GM19463 (cell line): ENCODE measurements around the gene MITF.
"Not testable (repeated sequence)": the region's sequence is repeated elsewhere in the genome, so short reads cannot be mapped to it uniquely, and the experiment has no call there.

Source experiments
- ATAC-seq: cut with Tn5 transposase; IDR thresholded peaks from one replicate; pipeline ENCODE4 v1.9.1; 2021; ENCODE audit warnings: mild to moderate bottlenecking, moderate library complexity; ENCODE audit not compliant: unreplicated experiment

MITF gene

GRCh38 chr3:69784954-69785514, 45.8 kb downstream of the MITF start:
- ATAC-seq, result no peak

- ATAC-seq, result no peak
Observed at GRCh38 chr3:69785769-69786320, 46.6 kb downstream of the MITF start.

GRCh38 chr3:69786854-69787253, 47.6 kb downstream of the MITF start:
- no peak for ATAC-seq

- peak; percentile 53 for ATAC-seq
Observed at GRCh38 chr3:69787436-69788168, 48.3 kb downstream of the MITF start.

GRCh38 chr3:69791106-69791505, 51.8 kb downstream of the MITF start:
- no peak for ATAC-seq

- no peak for ATAC-seq
Observed at GRCh38 chr3:69791919-69792399, 52.7 kb downstream of the MITF start.

GRCh38 chr3:69796126-69796525, 56.9 kb downstream of the MITF start:
- not testable (repeated sequence) for ATAC-seq

GRCh38 chr3:69803681-69804270, 64.5 kb downstream of the MITF start:
- ATAC-seq, result no peak

GRCh38 chr3:69805491-69805890, 66.2 kb downstream of the MITF start:
- ATAC-seq, result no peak

GRCh38 chr3:69806735-69807438, 67.6 kb downstream of the MITF start:
- no peak for ATAC-seq

GRCh38 chr3:69807674-69808073, 68.4 kb downstream of the MITF start:
- ATAC-seq, result no peak

- ATAC-seq, result no peak
Observed at GRCh38 chr3:69809076-69809835, 70.0 kb downstream of the MITF start.

- no peak for ATAC-seq
Observed at GRCh38 chr3:69811452-69812401, 72.5 kb downstream of the MITF start.

GRCh38 chr3:69815970-69816369, 76.7 kb downstream of the MITF start:
- ATAC-seq, result no peak

GRCh38 chr3:69817988-69818387, 78.7 kb downstream of the MITF start:
- no peak for ATAC-seq

GRCh38 chr3:69819282-69819681, 80.0 kb downstream of the MITF start:
- ATAC-seq, result no peak

GRCh38 chr3:69821133-69821532, 81.9 kb downstream of the MITF start:
- ATAC-seq, result no peak

GRCh38 chr3:69823743-69824142, 84.5 kb downstream of the MITF start:
- no peak for ATAC-seq

GRCh38 chr3:69825446-69825845, 86.2 kb downstream of the MITF start:
- ATAC-seq, result no peak
